ENCODE measurements around the gene ADIG.

- TF ChIP-seq POLR2A (IDR thresholded peaks at IDR 0.05) (no peak), CTCF (IDR thresholded peaks at IDR 0.05 in 8 of 11, conservative IDR thresholded peaks at IDR 0.05 in 3 of 11) (no peak), POLR2AphosphoS5 (IDR thresholded peaks at IDR 0.05) (no peak)
These were observed 9.1 kb downstream of the ADIG start for GRCh38 chr20:38589967-38590675.

Data from spleen (tissue), 7 donors.